Measurements from ENCODE around the gene KLRC4.
"Not testable (repeated sequence)": the region's sequence is repeated elsewhere in the genome, so short reads cannot be mapped to it uniquely, and the experiment has no call there.

GRCh38 chr12:10420334-10420733 lies 10.8 kb upstream of the KLRC4 start, which contains the start of gene KLRC3:
- TF ChIP-seq CTCF, POLR2A, POLR2AphosphoS5 (IDR thresholded peaks at IDR 0.05): not testable (repeated sequence)

Data from transverse colon (tissue), 4 donors.